HepG2 (cell line): ENCODE data around the gene MAMLD1.

Experiments
- GABPA ChIP-seq, 2 experiments: IDR thresholded peaks; 2 replicates each; pipeline ENCODE4 v1.6.1; 2011 to 2016; ENCODE audit warnings: low read depth in 2 of 2, low read length in 1 of 2, missing biosample characterization in 1 of 2, missing genetic modification characterization in 1 of 2
- MED13 ChIP-seq: sonication (generic); formaldehyde crosslinking; IDR thresholded peaks from 2 replicates; pipeline ENCODE4 v1.5.0; 2020; ENCODE audit warnings: missing genetic modification reagents
- PHF20 ChIP-seq: sonication (generic); formaldehyde crosslinking; IDR thresholded peaks from 2 replicates; pipeline ENCODE4 v1.5.0; 2020; ENCODE audit warnings: mild to moderate bottlenecking, missing genetic modification reagents
- POLR2A ChIP-seq, 2 experiments: IDR thresholded peaks; 2 replicates each; pipeline ENCODE4 v1.6.1; 2011; ENCODE audit warnings: low read depth in 2 of 2, low read length in 2 of 2, mild to moderate bottlenecking in 1 of 2, moderate library complexity in 1 of 2; ENCODE audit not compliant: insufficient read depth in 1 of 2
- POLR2AphosphoS5 ChIP-seq: IDR thresholded peaks from 2 replicates; pipeline ENCODE4 v1.6.1; 2012; ENCODE audit warnings: low read depth, low read length
- SAFB2 ChIP-seq: sonication (generic); formaldehyde crosslinking; IDR thresholded peaks from 2 replicates; pipeline ENCODE4 v1.5.1; 2020; ENCODE audit warnings: missing genetic modification reagents, low read depth, mild to moderate bottlenecking, borderline replicate concordance
- SUZ12 ChIP-seq: fragments of 150-350 bp; IDR thresholded peaks from 2 replicates; pipeline ENCODE4 v1.6.1; 2014; ENCODE audit warnings: low read depth, low read length
- ZC3H4 ChIP-seq: sonication (generic); formaldehyde crosslinking; IDR thresholded peaks from 2 replicates; pipeline ENCODE4 v1.4.0; 2020; ENCODE audit warnings: missing genetic modification reagents, borderline replicate concordance
- ZNF556 ChIP-seq: sonication (generic); formaldehyde crosslinking; IDR thresholded peaks from 2 replicates; pipeline ENCODE4 v1.4.0; 2020; ENCODE audit warnings: mild to moderate bottlenecking, missing genetic modification reagents, borderline replicate concordance
- TF ChIP-seq, protein P1 (sequence below): sonication (generic); formaldehyde crosslinking; IDR thresholded peaks from 2 replicates; pipeline ENCODE4 v1.4.0; 2020; ENCODE audit warnings: missing genetic modification reagents; ENCODE audit errors: not compliant biosample characterization

DNA sequence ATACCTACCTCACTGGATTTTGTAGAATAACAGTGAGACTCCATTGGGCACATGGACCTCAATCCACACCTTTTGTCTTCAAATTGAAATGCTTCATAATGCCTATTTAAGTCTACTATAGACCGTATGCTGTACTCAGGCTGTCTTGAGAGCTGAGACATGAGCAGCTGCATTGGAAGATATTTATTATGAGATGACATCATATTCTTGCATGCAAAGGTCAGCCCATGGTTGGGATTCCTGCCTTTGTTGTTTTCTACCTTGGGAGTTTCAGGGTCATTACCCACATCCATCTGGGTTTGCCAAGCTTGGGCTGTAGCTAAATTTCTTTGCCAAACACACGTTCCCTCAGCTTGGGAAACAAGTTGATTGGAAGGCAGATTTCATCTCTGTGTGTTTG, 33.2 kb upstream of the MAMLD1 start:
- no peak for TF ChIP-seq ZC3H4 (CRISPR knock-in tag)
- no peak for TF ChIP-seq SUZ12
- no peak for TF ChIP-seq PHF20 (CRISPR knock-in tag)
- no peak for TF ChIP-seq SAFB2
- no peak for TF ChIP-seq POLR2A (IDR thresholded peaks at IDR 0.05; ENCODE audit: insufficient read depth in 1 of 2, low read depth in 2 of 2, low read length in 2 of 2)
- TF ChIP-seq GABPA (IDR thresholded peaks at IDR 0.05; ENCODE audit: low read depth, low read length): no peak
- no peak for TF ChIP-seq GABPA (CRISPR knock-in tag; IDR thresholded peaks at IDR 0.05; ENCODE audit: low read depth)
- TF ChIP-seq POLR2AphosphoS5: no peak
- no peak for TF ChIP-seq ZNF556
- TF ChIP-seq MED13 (CRISPR knock-in tag): no peak
- TF ChIP-seq, protein P1, sequence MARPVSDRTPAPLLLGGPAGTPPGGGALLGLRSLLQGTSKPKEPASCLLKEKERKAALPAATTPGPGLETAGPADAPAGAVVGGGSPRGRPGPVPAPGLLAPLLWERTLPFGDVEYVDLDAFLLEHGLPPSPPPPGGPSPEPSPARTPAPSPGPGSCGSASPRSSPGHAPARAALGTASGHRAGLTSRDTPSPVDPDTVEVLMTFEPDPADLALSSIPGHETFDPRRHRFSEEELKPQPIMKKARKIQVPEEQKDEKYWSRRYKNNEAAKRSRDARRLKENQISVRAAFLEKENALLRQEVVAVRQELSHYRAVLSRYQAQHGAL: no peak
